Fibroblast of mammary gland (primary cell): Measurements from ENCODE around the gene PIK3CG.

ENCODE experiments used
- DNase-seq: peaks from one replicate; pipeline ENCODE4 v3.0.0-alpha.2; 2010; ENCODE audit warnings: low read depth
- H3K4me3 ChIP-seq: 2 replicates; pipeline ENCODE4 v1.5.1; 2011; ENCODE audit warnings: low read depth, mild to moderate bottlenecking, low read length, moderate library complexity; ENCODE audit not compliant: control insufficient read depth
- CTCF ChIP-seq: conservative IDR thresholded peaks from 2 replicates; pipeline ENCODE4 v1.5.1; 2011; ENCODE audit warnings: low read depth, low read length, inconsistent platforms; ENCODE audit not compliant: control insufficient read depth, insufficient read depth

Gene PIK3CG

GRCh38 chr7:106865130-106866041, at the start of gene PIK3CG:
Gene PIK3CG (plus strand): TSS chr7:106865282. CDS start chr7:106867562, 2,280 bp downstream.
- no peak for DNase-seq
- TF ChIP-seq CTCF = no peak
- no peak within 1 kb of the TSS for H3K4me3 ChIP-seq

- H3K4me3 ChIP-seq = no peak overlapping the region
- no peak for DNase-seq
- TF ChIP-seq CTCF = no peak
Observed at GRCh38 chr7:106817098-106817497, 48.0 kb upstream of the PIK3CG start.

GRCh38 chr7:106818736-106819135, 46.3 kb upstream of the PIK3CG start:
- no peak overlapping the region for H3K4me3 ChIP-seq
- no peak for TF ChIP-seq CTCF
- DNase-seq = no peak

GRCh38 chr7:106819546-106819945, 45.5 kb upstream of the PIK3CG start:
- no peak for DNase-seq
- TF ChIP-seq CTCF = no peak
- H3K4me3 ChIP-seq = no peak overlapping the region

- peak; percentile 30 for DNase-seq
- no peak for TF ChIP-seq CTCF
- no peak overlapping the region for H3K4me3 ChIP-seq
Observed at GRCh38 chr7:106820321-106821217, 44.5 kb upstream of the PIK3CG start.

- no peak overlapping the region for H3K4me3 ChIP-seq
- no peak for TF ChIP-seq CTCF
- DNase-seq = no peak
Observed at GRCh38 chr7:106823631-106824030, 41.5 kb upstream of the PIK3CG start.
